Urinary bladder (tissue), 4 donors: ENCODE results near the gene KRTAP5-2. TPM values are rescaled to one million over a fixed set of nuclear protein-coding genes. Genes with fewer than 3 reads are reported as not detected.

Experiments used
- DNase-seq: peaks from one replicate; pipeline ENCODE4 v3.0.0-alpha.2; 2015; ENCODE audit errors: extremely low spot score
- H3K27ac ChIP-seq: one replicate; pipeline ENCODE4 v1.5.1; 2013; ENCODE audit warnings: low read depth, mild to moderate bottlenecking, moderate library complexity
- H3K36me3 ChIP-seq: one replicate; pipeline ENCODE4 v1.6.1; 2013; ENCODE audit warnings: mild to moderate bottlenecking, moderate library complexity; ENCODE audit not compliant: insufficient read depth
- H3K4me1 ChIP-seq: one replicate; pipeline ENCODE4 v1.6.1; 2013; ENCODE audit warnings: mild to moderate bottlenecking, moderate library complexity; ENCODE audit not compliant: insufficient read depth
- H3K4me3 ChIP-seq: one replicate; pipeline ENCODE4 v1.5.1; 2013; ENCODE audit warnings: low read depth, low read length
- WGBS: extraction: QIAGEN DNeasy Blood & Tissue Kit; methylation state at CpG from one replicate; pipeline ENCODE4 v1.1.7; 2013; 5-methylcytosine and 5-hydroxymethylcytosine counted together
- polyA plus RNA-seq: library from polyadenylated mRNA; stranded (reverse); fragments of 200-250 nt; gene quantifications from one replicate; pipeline ENCODE4 v1.2.3, GENCODE V29; 2013
- total RNA-seq: library from RNA; depleted of rRNA; stranded (reverse); fragments of >200 nt; gene quantifications from one replicate; pipeline ENCODE4 v1.2.3, GENCODE V29; 2014
- donor health status: healthy with polysubstance abuse.
- donor health status: healthy.

KRTAP5-2 gene
- total and polyA plus RNA-seq, 2 donors = not detected

DNA sequence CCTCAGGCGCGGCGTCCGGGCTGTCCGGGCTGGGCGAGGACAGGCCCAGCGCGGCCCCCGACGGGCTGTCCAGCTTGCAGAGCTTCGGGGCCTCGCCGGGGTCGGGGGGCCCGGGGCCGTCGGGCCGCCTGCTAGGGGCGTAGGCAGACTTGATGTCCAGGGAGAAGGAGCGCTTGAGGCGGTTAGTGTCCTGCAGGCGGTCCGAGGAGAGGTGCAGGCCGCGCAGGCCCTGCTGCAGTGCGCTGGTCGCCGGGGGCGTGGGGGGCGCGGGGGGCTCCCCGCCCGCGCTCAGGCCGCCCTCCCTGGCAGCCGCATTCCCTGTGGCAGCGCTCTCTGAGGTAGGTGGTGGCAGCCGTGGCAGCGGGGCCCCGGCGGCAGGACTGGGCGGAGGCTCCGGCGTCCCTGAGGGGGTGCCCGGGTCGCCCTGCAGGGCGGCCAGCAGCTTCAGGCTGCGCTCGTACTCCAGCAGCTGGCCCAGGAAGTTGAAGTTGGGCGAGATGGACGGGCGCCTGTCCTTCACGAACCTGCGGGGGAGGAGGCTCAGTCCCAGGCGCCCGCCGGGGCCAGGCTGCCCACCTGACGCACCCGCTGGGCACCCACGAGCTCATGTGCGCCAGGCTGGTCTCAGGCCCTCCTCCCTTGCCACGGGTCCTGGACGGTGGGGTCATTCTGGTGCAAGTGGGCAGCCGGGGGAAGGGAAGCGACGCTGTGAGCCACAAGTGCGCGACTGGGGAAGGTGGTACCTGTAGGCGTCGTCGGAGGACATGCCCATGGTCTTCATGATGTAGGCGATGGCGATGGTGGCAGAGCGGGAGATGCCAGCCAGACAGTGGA, 40.8 kb downstream of the KRTAP5-2 start:
- no peak overlapping the region for H3K27ac ChIP-seq
- no peak for DNase-seq
- no peaks in the 10 kb centered on the region for H3K4me1 ChIP-seq
- H3K36me3 ChIP-seq = peaks cover 2% of the 10 kb centered on the region
- no peak overlapping the region for H3K4me3 ChIP-seq
- 86% methylated on average over 74 of the region's 74 CpGs for whole genome bisulfite sequencing

DNA sequence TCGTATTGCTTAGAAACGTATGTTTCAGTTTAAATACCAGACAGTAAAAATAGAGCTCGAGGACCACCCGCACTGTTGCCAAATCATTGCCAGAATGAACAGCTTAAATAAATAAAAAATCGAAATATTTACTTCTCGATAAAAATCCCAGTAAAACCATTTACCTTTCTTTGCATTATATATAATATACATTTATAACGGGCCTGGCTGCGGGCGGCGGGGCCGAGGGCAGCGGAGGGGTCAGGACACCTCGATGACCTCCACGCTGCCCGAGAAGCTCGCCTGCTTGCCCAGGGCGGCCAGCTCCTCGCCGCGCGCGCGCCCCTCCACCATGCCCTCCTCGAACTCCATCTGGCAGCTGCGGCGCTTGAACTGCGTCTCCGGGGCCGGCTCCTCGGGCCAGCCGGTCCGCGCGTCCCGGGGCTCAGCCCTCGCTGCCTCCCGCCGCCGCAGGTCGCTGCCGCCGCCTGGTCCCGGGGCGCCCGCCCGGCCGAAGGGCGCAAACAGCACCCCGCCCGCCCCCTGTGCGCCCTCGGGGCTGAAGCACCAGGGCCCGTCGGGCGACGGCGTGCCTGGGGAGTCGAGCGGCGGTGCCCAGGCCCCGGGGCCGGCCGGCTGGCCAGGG, 41.7 kb downstream of the KRTAP5-2 start:
- H3K4me1 ChIP-seq = no peaks in the 10 kb centered on the region
- no peak overlapping the region for H3K27ac ChIP-seq
- H3K36me3 ChIP-seq = peaks cover 2% of the 10 kb centered on the region
- whole genome bisulfite sequencing = 69% methylated on average over 63 of the region's 63 CpGs
- no peak for DNase-seq
- H3K4me3 ChIP-seq = no peak overlapping the region

DNA sequence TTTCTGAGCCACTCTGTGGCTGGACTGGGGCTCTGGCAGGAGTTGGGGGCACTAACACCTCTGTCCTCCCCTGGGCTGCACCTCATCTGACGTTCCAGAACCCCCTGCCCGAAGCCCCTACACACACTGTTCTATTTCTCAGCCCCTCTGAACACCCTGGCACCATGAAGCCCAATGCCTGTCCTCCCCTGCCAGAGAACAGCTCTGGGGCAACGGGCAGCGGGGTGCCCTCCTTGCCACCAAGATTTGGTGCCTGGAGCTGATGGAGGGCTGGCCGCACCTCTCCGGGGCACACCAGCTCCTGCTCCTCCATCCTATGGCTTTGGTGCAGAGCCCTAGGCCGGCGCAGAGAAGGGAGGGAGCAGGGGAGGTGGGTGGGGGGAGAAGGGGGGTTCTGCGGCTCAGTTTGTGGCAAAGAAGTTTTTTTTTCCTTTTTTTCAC, 42.4 kb downstream of the KRTAP5-2 start:
- WGBS = 84% methylated on average over 9 of the region's 9 CpGs
- Histone ChIP-seq H3K4me3 (no peak overlapping the region), H3K36me3 (peaks cover 2% of the 10 kb centered on the region), H3K4me1 (no peaks in the 10 kb centered on the region), H3K27ac (no peak overlapping the region)
- DNase-seq = no peak

DNA sequence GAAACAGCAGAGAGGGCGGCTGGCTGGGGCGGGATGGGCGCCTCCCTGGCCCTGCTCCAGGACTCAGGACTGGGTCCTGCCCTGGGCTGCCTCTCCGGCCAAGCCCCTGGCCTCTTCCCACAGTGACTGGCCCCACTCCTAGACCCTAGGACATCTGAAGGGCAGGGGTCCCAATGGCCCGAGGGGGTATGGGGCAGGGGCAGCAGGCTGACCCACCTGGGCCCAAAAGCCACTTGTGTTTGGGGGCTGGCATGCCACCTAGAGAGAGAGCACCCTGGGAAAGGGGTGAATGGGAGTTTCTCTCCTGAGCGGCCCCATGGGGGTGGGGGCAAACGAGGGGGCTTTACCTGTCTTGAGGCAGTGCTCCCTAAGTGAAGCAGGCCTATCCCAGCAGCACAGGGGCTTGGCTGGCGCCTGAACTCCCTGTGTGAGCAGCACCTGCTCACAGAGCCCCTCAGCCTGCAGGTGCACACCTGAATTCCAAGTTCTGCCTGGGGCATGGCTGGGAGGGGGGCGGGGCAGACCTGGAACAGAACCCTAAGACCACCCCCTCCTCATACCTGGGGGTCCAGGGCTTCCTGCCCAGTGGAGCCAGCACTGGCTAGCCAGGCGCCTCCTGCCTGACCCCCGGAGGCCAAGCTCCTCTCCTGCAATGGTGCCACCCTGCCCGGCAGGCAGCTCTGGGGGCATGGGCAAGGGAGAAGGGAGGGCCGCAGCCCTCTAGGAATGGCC, 42.9 kb downstream of the KRTAP5-2 start:
- H3K27ac ChIP-seq = no peak overlapping the region
- 90% methylated on average over 13 of the region's 13 CpGs for WGBS
- no peak for DNase-seq
- H3K36me3 ChIP-seq = peaks cover 2% of the 10 kb centered on the region
- no peaks in the 10 kb centered on the region for H3K4me1 ChIP-seq
- H3K4me3 ChIP-seq = no peak overlapping the region

DNA sequence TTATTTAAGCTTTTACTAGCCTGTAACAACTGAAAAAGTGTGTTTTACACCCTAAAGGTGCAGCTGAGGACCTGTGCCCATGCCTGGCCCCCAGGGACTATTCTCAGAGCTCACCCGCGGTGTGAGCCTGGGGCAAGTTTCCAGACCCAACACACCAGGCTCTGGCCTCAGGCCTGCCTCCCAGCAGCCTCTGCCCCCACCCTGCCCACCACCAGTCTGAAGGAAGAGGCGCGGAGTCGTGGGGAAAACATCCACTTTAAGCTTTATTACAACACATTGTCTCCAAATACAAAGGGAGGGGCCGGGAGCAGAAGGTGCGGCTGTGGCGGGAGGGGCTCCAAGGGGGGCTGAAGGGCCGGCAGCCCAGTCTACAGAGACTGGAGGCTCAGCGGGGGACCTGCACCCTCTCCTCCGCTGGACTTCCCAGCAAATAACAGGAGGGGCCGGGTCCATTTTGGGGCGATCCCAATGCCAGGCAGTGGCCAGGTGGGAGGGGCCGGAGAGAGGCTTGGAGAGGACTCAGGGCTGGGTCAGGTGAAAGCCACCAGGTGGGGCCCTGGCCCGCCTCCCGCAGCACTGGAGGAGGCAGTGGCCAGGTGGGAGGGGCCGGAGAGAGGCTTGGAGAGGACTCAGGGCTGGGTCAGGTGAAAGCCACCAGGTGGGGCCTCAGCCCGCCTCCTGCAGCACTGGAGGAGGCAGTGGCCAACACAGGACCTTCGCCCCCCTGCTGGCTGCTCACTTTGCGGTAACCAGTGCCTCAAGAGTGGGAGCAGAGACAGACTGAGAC, 44.1 kb downstream of the KRTAP5-2 start:
- Histone ChIP-seq H3K27ac (no peak overlapping the region), H3K4me1 (no peaks in the 10 kb centered on the region), H3K4me3 (no peak overlapping the region), H3K36me3 (peaks cover 2% of the 10 kb centered on the region)
- no peak for DNase-seq
- 72% methylated on average over 20 of the region's 20 CpGs for WGBS

DNA sequence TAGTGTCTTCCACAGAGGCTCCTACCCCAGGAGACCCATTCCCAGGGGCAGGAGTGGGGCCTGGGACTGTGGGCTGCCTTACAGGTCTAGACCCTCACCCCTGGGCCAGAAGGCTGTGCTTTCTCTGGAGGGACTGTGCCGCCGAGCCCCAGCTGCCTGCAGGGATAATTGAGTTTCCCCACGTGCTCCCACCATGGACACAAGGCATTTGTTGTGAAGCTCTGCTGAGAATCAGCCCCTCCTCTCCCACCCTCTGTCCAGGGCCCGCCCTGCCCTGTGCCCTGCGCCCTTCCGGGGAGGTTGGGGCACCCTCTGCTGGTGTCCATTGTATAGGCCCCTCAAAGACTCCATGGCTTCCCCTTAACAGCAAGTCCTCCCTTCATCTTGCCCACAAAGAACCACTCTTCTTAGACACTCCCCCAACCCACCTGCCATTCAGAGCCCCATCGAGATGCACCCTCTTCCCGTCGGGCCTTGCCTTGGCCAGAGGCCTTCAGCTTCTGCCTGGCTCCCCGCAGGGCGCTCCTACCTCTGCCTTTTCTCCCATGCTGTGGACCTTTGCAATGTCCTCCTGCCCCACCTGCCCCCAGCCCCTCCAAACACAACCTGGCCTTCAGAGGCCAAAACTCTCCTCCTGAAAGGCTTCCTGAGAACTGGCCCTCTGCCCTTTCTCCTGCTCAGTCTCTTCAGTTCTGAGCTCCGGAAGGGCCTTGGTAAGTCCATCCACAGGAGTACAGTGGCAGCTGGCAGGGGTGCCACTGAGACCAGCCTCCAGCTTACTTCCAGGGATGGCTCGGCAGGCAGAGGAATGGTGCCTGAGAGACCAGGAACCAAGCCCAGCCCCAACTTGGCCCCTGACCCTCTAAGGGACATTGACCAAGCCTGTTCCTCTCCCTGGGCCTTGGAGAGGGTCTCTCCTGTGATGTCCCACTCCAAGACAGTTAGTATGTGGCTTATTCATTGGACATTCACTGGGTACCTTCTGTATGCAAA, 48.5 kb downstream of the KRTAP5-2 start:
- DNase-seq = no peak
- Histone ChIP-seq H3K4me3 (no peak overlapping the region), H3K27ac (no peak overlapping the region), H3K4me1 (no peaks in the 10 kb centered on the region), H3K36me3 (no peaks in the 10 kb centered on the region)
- 80% methylated on average over 13 of the region's 13 CpGs for WGBS

DNA sequence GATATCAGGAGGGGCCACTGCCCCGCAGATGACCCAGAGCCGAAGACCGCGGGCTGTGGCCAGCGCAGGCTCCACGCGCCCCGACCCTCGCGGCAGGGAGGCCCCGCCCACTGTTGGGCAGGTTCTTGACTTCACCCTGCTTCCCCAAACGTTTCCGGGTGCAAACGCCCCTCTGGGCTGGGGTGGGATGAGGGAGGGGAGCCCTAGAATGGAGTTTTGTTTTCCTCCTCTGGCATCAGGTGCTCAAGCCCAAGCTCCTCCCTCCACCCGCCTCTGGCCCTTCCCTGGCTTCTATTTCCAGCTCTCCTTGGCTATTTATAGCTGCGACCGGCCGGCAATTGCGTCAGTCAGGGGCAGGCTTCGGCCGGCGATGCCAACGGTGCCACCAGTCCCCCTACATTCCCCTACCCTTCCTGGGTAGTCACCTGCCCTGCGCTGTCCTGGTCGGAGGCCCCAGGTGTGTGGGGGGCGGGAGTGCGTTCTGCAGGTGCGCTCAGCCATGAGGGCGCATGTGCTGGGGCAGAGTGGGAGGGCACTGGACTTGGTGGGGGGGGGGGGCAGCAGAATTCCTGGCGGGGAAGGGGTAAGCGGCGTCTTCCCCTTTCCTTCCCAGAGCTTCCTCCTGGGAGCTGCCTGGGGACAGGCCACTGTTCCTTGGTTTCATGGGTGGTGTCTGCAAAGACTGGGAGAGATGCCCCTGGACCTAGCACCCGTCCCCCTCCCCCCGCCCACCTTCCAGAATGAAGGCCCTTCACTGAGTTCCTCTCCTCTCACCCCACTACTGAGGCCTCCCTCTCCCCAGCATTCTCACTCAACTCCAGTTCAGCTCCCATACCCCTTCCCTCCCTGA, 49.6 kb downstream of the KRTAP5-2 start:
- no peaks in the 10 kb centered on the region for H3K36me3 ChIP-seq
- DNase-seq = no peak
- WGBS = 14% methylated on average over 34 of the region's 34 CpGs
- H3K4me1 ChIP-seq = no peaks in the 10 kb centered on the region
- H3K27ac ChIP-seq = no peak overlapping the region
- H3K4me3 ChIP-seq = no peak overlapping the region

DNA sequence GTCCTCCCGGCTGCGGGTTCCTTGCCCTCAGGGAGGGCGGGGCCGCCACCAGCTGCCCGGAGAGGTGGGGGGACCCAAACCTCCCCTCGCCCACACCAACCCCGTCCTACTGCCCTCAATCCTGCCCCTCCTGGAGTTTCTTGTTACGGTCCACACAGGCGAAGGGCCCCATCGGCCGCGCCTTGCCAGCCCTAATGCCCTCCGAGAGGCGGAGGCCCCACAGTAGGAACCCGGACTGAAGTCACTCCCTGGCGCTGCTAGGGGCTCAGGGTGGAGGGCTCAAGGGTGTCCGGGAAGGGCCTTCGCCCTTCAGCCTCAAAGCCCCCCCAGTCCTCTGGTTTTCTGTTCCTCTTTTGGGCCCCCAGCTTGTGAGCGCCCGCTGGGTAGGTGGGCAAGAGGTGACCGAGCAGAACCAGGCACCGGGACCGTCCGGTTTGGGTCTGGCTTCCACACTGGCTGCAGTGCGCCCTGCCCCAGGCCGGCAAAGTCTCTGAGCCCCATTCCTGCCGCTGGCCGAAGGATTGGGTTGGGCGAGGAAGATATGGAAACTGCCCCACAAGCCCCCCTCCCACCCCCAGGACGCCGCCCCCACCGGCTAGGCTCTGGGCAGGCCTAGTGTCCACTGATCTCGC, 50.5 kb downstream of the KRTAP5-2 start:
- Histone ChIP-seq H3K4me1 (no peaks in the 10 kb centered on the region), H3K27ac (no peak overlapping the region), H3K4me3 (peak overlapping the region; percentile 27), H3K36me3 (no peaks in the 10 kb centered on the region)
- WGBS = 19% methylated on average over 33 of the region's 33 CpGs
- DNase-seq = no peak

Other genes starting within 250 kb of the KRTAP5-2 start
- 3.0 TPM for gene BRSK2, start 208.4 kb downstream of the KRTAP5-2 start, total RNA-seq
- gene BRSK2, start 208.4 kb downstream of the KRTAP5-2 start, polyA plus RNA-seq = 2.6 TPM
- 27.5 TPM for gene MOB2, start 111.5 kb downstream of the KRTAP5-2 start, total RNA-seq
- gene MOB2, start 111.5 kb downstream of the KRTAP5-2 start, polyA plus RNA-seq = 120 TPM
- 0.85 TPM for gene DUSP8, start 26.0 kb downstream of the KRTAP5-2 start, total RNA-seq
- gene DUSP8, start 26.0 kb downstream of the KRTAP5-2 start, polyA plus RNA-seq = 6.8 TPM
- gene KRTAP5-1, start 13.0 kb downstream of the KRTAP5-2 start, total RNA-seq = not detected
- gene KRTAP5-1, start 13.0 kb downstream of the KRTAP5-2 start, polyA plus RNA-seq = not detected
- not detected for gene KRTAP5-3, start 10.2 kb upstream of the KRTAP5-2 start, total RNA-seq
- gene KRTAP5-3, start 10.2 kb upstream of the KRTAP5-2 start, polyA plus RNA-seq = not detected
- gene KRTAP5-4, start 23.8 kb upstream of the KRTAP5-2 start, total RNA-seq = not detected
- not detected for gene KRTAP5-4, start 23.8 kb upstream of the KRTAP5-2 start, polyA plus RNA-seq
- not detected for gene KRTAP5-5, start 31.5 kb upstream of the KRTAP5-2 start, total RNA-seq
- gene KRTAP5-5, start 31.5 kb upstream of the KRTAP5-2 start, polyA plus RNA-seq = not detected
- not detected for gene KRTAP5-6, start 98.9 kb upstream of the KRTAP5-2 start, total RNA-seq
- not detected for gene KRTAP5-6, start 98.9 kb upstream of the KRTAP5-2 start, polyA plus RNA-seq
- 1.0 TPM for gene IFITM10, start 152.3 kb upstream of the KRTAP5-2 start, total RNA-seq
- 1.9 TPM for gene IFITM10, start 152.3 kb upstream of the KRTAP5-2 start, polyA plus RNA-seq
- gene CTSD, start 165.6 kb upstream of the KRTAP5-2 start, total RNA-seq = 76.4 TPM
- 495 TPM for gene CTSD, start 165.6 kb upstream of the KRTAP5-2 start, polyA plus RNA-seq
- 3.4 TPM for gene SYT8, start 236.7 kb upstream of the KRTAP5-2 start, total RNA-seq
- 35.6 TPM for gene SYT8, start 236.7 kb upstream of the KRTAP5-2 start, polyA plus RNA-seq
- 32.6 TPM for gene TNNI2, start 240.7 kb upstream of the KRTAP5-2 start, total RNA-seq
- 4.6 TPM for gene TNNI2, start 240.7 kb upstream of the KRTAP5-2 start, polyA plus RNA-seq